ENCODE data around the gene PLS3.

PLS3 gene

DNA sequence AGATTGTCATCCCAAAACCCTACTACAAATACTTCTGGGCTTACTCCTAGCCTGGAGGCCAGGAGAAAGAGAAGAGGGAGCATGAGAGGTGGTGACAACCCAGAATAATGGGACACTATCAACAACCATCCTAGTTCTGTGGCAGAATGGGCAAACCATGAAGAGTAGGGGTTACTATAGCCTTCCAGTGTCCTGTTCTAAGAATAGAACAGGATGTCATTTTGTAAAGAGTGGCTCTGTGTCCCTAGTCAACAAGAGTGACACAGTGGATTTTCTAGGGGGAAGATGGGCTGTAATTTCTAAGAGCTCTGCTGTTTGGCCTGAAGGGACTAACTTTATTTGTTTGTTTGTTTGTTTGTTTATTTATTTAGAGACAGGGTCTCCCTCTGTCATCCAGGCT lies 136.0 kb downstream of the PLS3 start:
- no peak for DNase-seq

DNA sequence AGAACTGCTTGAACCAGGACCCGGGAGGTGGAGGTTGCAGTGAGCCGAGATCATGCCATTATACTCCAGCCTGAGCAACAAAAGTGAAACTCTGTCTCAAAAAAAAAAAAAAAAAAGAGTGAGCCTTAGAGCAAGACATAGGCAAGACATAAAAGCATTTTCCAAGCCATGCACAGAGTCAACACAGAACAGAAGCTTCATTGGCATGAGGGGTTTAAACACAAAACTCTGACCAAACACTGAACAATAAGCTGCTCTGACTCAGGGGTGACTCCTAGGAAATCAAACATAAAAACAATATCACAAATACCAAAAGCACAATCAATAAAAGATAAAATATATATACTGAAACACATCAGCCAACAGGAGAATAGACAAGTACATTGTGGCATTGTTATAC lies 136.8 kb downstream of the PLS3 start:
- DNase-seq, result no peak
